ENCODE data around the gene ZNF620.
"Not testable (repeated sequence)": the region's sequence is repeated elsewhere in the genome, so short reads cannot be mapped to it uniquely, and the experiment has no call there.

Gene ZNF620

DNA sequence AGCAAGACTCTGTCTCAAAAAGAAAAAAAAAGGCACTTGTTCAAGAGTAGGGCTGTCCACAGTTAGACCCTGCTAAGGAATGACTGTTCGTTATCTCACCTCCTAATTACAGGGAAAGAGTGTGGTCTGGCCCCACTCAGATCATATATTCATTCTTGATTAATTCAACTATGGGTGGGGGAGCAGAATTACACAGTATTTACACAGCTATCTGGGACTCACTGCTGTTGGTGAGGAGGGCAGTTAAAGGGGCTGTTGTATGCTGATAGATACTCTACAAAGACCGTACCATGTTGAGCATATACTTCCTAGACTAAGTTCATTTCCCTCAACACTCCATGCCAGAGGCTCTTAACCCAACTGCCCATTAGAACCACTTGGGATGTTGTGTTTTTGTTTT is 3.8 kb upstream of the ZNF620 start:
- DNase-seq (ENCODE audit: low spot score): no peak

DNA sequence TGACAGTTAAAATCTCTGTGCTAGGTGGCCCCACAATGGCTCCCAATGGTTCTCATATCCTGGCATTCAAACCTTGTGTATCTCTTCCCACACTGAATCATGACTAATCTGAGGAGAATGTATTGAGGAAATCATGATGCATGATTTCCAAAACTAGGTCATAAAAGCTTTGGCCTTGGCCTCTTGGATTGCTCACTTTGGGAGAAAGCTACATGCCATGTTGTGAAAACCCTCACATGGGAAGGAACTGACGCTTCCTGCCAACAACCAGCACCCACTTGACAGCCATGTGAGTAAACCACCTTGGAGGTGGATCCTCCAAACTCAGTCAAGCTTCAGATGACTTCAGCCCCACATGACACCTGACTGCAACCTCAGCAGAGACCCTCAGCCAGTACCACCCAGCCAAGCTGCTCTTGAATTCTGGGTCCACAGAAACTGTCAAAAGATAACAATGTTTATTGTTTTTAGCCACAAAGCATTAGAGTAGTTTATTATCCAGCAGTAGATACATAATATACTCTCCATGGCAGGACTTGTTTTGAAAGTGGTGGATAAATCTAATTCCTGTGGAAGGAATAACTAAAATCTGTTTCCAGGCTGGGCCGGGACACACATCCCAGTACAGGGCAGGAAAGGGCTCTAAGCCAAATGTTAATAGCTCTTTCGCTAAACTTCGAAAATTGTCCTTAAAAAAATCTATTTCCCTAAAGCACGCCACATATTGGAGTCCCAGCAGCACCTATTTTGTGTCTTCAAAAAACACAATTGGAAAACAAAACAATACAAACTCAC is 1.0 kb upstream of the ZNF620 start:
- DNase-seq (ENCODE audit: low spot score): peak; percentile 97

DNA sequence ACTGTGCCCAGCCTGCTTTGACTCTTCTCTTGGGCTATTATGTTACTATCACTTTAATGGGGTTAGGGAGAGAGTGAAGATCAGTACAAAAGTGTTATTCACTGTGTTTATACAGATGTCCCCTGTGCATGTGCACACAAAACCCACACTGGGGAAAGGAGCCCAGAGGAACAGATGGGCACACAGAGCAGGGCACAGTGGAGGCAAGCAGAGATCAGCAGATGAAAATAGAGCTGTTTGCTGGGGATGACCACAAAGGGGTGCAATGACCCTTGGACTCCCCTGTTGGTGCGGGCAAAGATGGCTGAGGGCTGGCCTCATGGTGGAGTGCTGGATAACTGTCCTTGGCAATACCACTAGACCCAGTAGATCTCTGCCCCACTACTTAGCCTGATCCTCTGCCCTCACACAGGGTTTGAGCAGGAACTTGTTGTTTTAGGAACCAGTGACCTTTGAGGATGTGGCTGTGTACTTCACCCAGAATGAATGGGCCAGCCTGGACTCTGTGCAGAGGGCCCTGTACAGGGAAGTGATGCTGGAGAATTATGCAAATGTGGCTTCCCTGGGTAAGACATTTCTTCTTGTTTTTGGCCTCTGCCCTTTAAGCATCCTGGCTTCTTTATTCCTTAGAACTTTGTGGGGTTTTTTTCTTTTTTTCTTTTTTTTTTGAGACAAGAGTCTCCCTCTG is 5.3 kb downstream of the ZNF620 start:
- no peak for DNase-seq (ENCODE audit: low spot score)

DNA sequence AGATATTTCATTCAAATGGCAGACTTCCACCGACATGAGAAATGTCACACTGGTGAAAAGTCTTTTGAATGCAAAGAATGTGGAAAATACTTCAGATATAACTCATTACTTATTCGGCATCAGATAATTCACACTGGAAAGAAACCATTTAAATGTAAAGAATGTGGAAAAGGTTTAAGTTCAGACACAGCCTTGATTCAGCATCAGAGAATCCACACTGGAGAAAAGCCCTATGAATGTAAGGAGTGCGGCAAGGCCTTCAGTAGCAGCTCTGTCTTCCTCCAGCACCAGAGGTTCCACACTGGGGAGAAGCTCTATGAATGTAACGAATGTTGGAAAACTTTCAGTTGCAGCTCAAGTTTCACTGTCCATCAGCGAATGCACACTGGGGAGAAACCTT is 10.4 kb downstream of the ZNF620 start:
- no peak for DNase-seq (ENCODE audit: low spot score)

DNA sequence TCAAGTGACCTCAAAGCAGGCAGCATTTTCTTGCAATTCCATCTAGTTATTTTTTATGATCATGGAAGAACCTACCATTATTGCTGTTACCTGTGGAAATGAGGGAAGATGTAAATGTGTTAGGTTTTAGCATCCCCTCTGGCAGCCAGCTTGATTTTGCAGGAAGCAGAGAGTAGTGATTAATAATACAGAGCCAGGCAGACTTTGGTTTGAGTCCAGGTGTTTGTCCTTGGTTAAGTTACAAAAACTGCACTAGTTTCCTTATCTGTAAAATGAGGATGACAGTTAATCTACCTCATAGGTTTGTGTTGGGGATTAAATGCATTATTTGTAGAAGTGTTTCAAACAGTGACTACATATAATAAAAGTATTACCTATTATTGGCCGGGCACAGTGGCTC is 12.2 kb downstream of the ZNF620 start:
- no peak for DNase-seq (ENCODE audit: low spot score)

DNA sequence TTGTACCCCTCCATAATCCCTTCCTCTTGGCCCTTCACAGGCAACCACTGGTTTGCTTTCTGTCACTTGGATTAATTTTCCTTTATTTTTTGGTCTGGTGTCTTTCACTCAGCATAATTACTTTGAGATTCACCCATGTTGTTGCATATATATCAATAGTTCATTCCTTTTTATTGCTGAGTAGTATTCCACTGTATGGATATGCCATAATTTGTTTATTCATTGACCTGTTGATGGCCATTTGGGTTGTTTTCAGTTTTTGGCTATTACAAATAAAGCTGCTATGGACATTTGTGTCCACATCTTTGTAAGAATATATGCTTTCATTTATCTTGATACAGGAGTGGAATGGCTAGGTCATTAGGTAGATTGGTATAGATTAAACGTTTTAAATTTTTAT is 13.0 kb downstream of the ZNF620 start:
- DNase-seq (ENCODE audit: low spot score): no peak

DNA sequence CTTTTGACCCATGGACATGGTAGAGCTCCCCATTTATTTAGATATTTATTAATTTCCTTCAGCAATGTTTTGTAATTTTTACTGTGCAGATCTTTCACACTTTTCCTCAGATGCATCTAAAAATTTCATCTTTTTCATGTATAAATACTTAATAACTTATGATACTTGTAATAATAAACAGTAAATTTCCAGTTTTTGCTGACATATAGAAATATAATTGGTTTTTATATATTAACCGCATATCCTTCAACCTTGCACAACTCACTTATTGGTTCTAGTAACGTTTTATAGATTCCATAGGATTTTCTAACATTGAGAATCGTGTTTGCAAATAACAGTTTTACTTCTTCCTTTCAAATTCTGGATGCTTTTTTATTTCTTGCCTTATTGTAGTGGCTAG is 15.4 kb downstream of the ZNF620 start:
- no peak for DNase-seq (ENCODE audit: low spot score)

DNA sequence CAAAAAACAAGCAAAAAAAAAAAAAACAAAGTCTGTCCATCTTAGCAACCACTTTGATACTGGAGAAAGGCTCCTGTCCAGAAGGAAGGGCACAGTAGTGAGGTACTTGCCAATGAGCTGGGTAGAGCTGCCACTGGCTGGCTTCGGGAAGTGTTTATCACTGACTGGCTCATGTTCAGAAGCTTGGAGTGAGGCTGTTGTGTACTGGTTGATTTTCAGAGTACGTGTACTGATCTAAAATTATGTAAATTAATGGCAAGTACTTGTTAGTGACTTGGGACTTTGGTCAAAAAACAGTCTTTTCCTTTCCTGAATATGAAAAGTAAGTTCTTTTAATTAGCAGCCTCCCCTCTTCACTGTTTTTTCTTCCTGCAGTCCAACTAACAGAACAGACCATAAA is 17.9 kb downstream of the ZNF620 start:
- DNase-seq (ENCODE audit: low spot score): peak; percentile 22

DNA sequence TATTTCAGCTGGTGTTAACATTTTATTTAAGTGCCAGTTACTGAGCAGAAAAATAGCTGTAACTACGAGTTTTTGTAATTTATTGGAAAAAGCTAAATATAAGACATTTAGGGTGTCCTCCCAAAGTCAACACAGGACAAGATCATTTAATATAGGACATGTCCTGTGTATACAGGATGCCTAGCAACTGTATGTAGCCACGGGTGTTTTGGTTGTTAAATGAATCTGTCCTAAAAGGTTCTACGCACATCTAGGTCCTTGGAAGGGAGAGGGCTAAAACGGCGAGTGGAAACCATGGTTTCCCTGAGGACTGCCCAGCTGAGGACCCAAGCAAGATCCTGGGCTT is 18.4 kb downstream of the ZNF620 start:
- DNase-seq (ENCODE audit: low spot score): no peak

DNA sequence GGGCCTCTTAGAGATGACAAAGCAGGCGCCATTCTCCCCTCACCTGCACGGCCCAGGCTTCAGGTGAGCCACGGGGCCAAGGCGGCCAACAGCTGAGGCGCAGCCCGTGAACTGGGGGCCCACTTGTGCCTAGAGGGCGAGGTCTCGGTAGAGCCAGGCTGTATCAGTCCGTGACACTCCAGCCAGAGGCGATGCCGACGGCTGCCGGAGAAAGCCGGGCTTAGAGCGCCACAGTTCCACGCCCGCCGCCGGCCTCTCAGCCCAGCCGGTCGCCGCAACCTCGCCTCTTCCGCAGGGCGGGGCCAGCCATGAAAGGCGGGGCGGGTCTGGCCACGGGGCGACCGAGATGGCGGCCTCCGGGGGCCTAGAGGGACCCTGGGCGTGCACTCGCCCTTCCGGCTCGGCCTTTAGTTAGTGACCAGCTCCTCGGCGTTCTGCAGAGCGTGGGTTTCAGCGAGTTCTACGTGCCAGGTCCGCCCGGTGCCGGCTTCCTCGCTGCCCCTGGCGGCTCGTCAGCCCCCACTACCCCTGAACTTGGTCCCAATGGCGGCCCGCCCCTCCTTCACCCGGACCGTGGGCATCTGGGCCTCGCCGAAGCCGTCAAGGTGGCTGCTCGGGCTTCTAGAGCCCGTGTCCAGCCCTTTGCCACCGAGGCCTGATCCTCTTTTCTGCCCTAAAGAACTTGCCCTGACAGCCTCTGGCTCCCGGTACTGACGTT is 18.9 kb downstream of the ZNF620 start, which contains the start of gene ZNF621:
Gene ZNF621, plus strand, starts transcription at position 393 of the 718 bp plus-strand sequence. CDS start 881 bp downstream, outside the sequence.
- peak; percentile 89 for DNase-seq (ENCODE audit: low spot score)

DNA sequence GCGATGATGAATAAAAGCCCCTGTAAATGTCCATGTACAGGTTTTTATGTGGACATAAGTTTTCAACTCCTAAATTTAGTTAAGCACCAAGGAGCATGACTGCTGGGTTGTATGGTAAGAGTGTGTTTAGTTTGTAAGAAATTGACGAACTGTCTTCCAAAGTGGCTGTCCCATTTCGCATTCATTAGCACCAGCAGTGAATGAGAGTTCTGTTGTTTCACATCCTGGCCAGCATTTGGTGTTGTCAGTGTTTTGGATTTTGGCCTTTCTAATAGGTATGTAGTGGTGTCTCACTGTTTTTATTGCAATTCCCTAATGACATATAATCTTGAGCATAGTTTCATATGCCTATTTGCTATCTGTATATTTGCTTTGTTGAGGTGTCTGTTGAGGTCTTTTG is 22.6 kb downstream of the ZNF620 start:
- no peak for DNase-seq (ENCODE audit: low spot score)

DNA sequence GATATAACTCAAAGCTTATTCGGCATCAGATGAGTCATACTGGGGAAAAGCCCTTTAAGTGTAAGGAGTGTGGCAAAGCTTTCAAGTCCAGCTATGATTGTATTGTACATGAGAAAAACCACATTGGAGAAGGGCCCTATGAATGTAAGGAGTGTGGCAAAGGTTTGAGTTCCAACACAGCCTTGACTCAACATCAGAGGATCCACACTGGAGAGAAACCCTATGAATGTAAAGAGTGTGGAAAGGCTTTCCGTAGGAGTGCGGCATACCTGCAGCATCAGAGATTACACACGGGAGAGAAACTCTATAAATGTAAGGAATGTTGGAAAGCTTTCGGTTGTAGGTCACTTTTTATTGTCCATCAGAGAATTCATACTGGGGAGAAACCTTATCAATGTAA is 26.4 kb downstream of the ZNF620 start:
- no peak for DNase-seq (ENCODE audit: low spot score)

DNA sequence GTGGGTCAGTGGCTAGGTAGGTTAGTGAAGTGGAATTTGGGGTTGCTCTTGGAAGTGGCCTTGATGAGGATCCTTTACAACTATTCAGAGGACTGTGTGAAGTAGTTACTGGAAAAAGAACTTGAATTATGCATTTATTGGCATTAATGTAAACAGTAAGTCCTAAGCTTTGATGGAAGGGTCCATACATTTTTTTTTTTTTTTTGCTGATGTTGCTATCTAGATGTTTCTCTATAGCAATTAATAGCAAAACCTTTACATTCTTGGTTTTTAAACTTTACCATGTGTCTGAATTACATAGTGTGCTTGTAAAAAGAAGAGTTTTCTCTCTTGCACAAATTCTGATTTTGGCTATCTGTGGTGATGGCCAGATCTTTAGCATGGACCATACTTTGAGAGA is 28.4 kb downstream of the ZNF620 start:
- DNase-seq (ENCODE audit: low spot score): no peak

DNA sequence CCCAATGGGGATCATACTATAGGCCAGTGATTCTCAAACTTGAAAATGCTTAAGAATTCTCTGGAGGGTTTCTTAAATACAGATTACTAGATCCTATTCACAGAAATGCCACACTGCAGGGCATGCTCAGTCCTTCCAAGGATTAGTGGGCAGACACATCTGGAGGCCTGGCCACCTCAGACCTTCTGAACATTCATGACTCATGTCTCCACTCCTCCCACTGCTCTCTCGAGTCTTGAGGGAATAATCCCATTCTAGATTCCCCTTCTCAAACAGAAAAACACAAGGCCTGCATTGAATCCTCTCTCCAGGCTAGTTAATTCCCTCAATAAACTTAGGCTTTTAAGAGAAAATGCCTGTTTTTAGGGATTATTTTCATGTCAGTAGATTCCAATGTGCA is 41.0 kb downstream of the ZNF620 start:
- DNase-seq (ENCODE audit: low spot score): peak; percentile 73

DNA sequence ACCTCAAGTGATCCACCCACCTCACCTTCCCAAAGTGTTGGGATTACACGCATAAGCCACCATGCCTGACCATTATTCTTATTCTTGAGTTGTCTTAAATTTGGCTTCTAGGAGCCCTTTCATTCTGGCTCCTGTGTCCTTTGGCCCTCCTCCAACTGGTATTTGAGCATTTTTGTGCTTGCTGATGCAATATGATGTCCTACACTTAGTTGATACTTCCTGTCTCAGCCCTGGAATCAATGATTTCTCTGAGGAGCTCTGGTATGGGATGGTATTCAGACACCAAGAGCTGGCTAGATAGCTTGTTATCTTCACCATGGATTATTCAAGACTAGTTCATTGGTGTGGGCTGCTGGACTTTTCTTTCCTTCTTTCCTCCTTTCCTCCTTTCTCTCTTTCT is 44.3 kb downstream of the ZNF620 start:
- no peak for DNase-seq (ENCODE audit: low spot score)

DNA sequence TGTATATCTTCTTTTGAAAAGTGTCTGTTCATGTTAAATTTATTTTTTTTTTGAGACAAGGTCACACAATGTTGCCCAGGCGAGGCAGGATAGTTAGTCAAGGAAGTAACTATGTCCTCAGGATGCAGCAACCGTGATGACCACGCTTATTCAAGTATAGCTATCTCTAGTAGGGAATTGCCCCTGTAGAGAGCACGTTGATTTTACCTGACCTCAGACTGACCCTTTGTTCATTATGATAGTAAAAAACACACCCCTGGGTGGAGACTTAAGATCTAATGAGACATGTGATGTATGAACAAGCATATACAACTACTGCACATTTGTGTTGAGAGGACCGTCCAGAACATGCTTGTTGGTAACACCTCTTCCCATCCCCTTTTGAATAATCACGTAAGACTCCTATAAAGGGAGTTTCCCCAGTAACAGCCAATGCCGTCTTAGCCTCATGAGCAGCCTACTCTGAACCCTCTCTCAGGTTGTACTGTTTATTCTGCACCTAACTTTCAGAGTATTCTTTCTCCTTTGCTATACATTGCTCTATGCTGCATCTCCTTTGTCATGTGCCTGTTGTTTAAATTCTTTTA is 51.8 kb downstream of the ZNF620 start:
- DNase-seq (ENCODE audit: low spot score): no peak

DNA sequence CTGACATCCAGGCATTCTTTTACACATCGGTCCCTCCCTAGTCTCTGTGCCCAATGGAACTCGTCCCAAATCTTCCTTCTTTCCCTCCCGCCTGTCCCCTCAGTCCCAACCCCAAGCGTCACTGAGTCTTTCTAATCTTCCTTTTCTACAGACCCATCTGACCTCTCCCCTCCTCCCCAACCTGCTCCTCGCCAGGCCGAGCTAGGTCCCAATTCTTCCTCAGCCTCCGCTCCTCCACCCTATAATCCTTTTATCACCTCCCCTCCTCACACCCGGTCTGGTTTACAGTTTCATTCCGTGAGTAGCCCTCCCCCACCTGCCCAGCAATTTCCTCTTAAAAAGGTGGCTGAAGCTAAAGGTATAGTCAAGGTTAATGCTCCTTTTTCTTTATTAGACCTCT is 56.6 kb downstream of the ZNF620 start:
- not testable (repeated sequence) for DNase-seq (ENCODE audit: low spot score)

DNA sequence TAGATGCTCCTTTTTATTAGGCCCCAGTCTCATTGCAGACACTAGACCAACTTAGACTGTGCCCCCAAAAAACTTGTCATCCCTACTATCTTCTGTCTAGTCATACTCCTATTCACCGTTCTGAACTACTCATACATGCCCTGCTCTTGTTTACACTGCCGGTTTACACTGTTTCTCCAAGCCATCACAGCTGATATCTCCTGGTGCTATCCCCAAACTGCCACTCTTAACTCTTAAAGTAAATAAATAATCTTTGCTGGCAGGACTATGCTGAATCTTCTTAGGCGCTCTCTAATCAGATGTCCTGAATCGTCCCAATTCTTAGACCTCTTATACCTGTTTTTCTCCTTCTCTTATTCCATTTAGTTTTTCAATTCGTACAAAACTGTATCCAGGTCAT is 59.8 kb downstream of the ZNF620 start:
- not testable (repeated sequence) for DNase-seq (ENCODE audit: low spot score)

DNA sequence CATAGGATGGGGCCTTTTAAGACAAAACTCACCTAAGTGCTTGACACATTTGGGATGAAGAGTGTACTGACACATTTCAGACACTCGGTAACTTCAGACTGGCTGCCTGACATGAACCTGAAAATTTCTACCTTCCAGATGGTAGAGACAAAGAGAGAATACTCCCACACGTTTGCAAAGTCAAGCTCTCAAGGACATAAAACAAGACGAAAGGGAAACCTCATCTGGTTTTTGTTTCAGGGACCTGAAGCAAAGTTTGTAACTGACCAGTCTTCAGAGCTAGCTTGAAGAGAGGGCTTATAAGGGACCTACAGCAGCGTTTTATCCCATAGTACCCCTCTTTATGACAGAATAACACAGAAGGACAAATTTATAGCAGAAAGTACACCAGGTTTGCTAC is 60.9 kb downstream of the ZNF620 start:
- DNase-seq (ENCODE audit: low spot score): no peak
